Suprapubic skin (tissue), 4 donors: ENCODE results near the gene ROBO4. TPM values are rescaled to one million over a fixed set of nuclear protein-coding genes. Genes with fewer than 3 reads are reported as not detected.

Source experiments
- DNase-seq, 2 donors: peaks; one replicate each; pipeline ENCODE4 v3.0.0-alpha.2; 2019; ENCODE audit warnings: low spot score in 2 of 2
- H3K27ac ChIP-seq: fragments of 200-600 bp; sonication (generic); one replicate; pipeline ENCODE4 v1.5.1; 2019
- H3K27me3 ChIP-seq: fragments of 200-600 bp; sonication (generic); one replicate; pipeline ENCODE4 v1.5.1; 2019
- H3K36me3 ChIP-seq: fragments of 200-600 bp; sonication (generic); one replicate; pipeline ENCODE4 v1.5.1; 2019
- H3K4me1 ChIP-seq: fragments of 200-600 bp; sonication (generic); one replicate; pipeline ENCODE4 v1.5.1; 2019
- H3K4me3 ChIP-seq: fragments of 200-600 bp; sonication (generic); one replicate; pipeline ENCODE4 v1.5.1; 2019; ENCODE audit warnings: mild to moderate bottlenecking
- H3K9me3 ChIP-seq: fragments of 200-600 bp; sonication (generic); one replicate; pipeline ENCODE4 v1.5.1; 2019
- CTCF ChIP-seq, 2 donors: fragments of 200-600 bp in 1 of 2; fragments of 450-650 bp in 1 of 2; sonication (generic) in 1 of 2; IDR thresholded peaks; one replicate each; pipeline ENCODE4 v1.5.1; 2016 to 2019; ENCODE audit warnings: antibody characterized with exemption in 2 of 2, mild to moderate bottlenecking in 1 of 2, moderate library complexity in 1 of 2
- EP300 ChIP-seq: sonication (generic); formaldehyde crosslinking; IDR thresholded peaks from one replicate; pipeline ENCODE4 v1.6.1; 2017; ENCODE audit warnings: antibody characterized with exemption
- POLR2A ChIP-seq, 2 donors: fragments of 450-650 bp; IDR thresholded peaks; one replicate each; pipeline ENCODE4 v1.6.1; 2017; ENCODE audit warnings: antibody characterized with exemption in 2 of 2, mild to moderate bottlenecking in 2 of 2, moderate library complexity in 2 of 2
- POLR2AphosphoS5 ChIP-seq, 3 donors: sonication (generic); formaldehyde crosslinking; IDR thresholded peaks; one replicate each; pipeline ENCODE4 v1.6.1; 2017; ENCODE audit warnings: antibody characterized with exemption in 3 of 3
- WGBS: methylation state at CpG from one replicate; pipeline ENCODE4 v1.1.5; 2018; 5-methylcytosine and 5-hydroxymethylcytosine counted together
- total RNA-seq, 4 donors: library from RNA; depleted of rRNA; stranded (reverse); fragments of >200 nt; gene quantifications; one replicate each; pipeline ENCODE4 v1.1.0, GENCODE V29; 2016

Gene ROBO4
- total RNA-seq, 4 donors from 2014 or later, result 2.5 to 18.7 (median 9.6) TPM

- Histone ChIP-seq H3K27me3 (peaks cover 94% of the 10 kb centered on the region), H3K4me3 (peak overlapping the region; percentile 32), H3K9me3 (no peaks in the 10 kb centered on the region), H3K27ac (no peak overlapping the region), H3K4me1 (peaks cover 55% of the 10 kb centered on the region), H3K36me3 (no peaks in the 10 kb centered on the region)
- DNase-seq, result peak in 1 of 2 donors; percentile 78
- TF ChIP-seq POLR2AphosphoS5 (IDR thresholded peaks at IDR 0.05), result no peak
- peak in 1 of 2 donors; percentile 89 for TF ChIP-seq CTCF (IDR thresholded peaks at IDR 0.05)
- WGBS, result 2% methylated on average over 51 of the region's 62 CpGs
These were observed 31.5 kb downstream of the ROBO4 start for GRCh38 chr11:124865902-124866851.

GRCh38 chr11:124865181-124865901 is 32.3 kb downstream of the ROBO4 start, which contains the start of gene ROBO3:
ROBO3 (plus strand) TSS chr11:124865432; CDS start chr11:124865578, 146 bp downstream.
- Histone ChIP-seq H3K27me3 (peaks cover 94% of the 10 kb centered on the region), H3K4me3 (peak within 1 kb of the TSS; percentile 32), H3K4me1 (peaks cover 55% of the 10 kb centered on the region), H3K27ac (no peak within 1 kb of the TSS), H3K9me3 (no peaks in the 10 kb centered on the region), H3K36me3 (no peaks in the 10 kb centered on the region)
- TF ChIP-seq POLR2A (IDR thresholded peaks at IDR 0.05), result no peak
- TF ChIP-seq EP300, result no peak
- TF ChIP-seq CTCF (IDR thresholded peaks at IDR 0.05), result no peak
- TF ChIP-seq POLR2AphosphoS5 (IDR thresholded peaks at IDR 0.05), result no peak
- 7% methylated on average over 20 of the region's 53 CpGs for WGBS
- peak in 1 of 2 donors; percentile 74 for DNase-seq

- no peak overlapping the region for H3K4me3 ChIP-seq
- 0% methylated on average over 2 of the region's 9 CpGs for WGBS
- TF ChIP-seq POLR2AphosphoS5 (IDR thresholded peaks at IDR 0.05) (no peak), CTCF (IDR thresholded peaks at IDR 0.05) (no peak), EP300 (no peak), POLR2A (IDR thresholded peaks at IDR 0.05) (no peak)
- H3K36me3 ChIP-seq, result no peaks in the 10 kb centered on the region
- peak in 1 of 2 donors; percentile 35 for DNase-seq
- peaks cover 55% of the 10 kb centered on the region for H3K4me1 ChIP-seq
- H3K9me3 ChIP-seq, result no peaks in the 10 kb centered on the region
- no peak overlapping the region for H3K27ac ChIP-seq
- peaks cover 94% of the 10 kb centered on the region for H3K27me3 ChIP-seq
These were observed 32.8 kb downstream of the ROBO4 start for GRCh38 chr11:124864892-124865180.

GRCh38 chr11:124864176-124864891 is 33.3 kb downstream of the ROBO4 start:
- no peaks in the 10 kb centered on the region for H3K36me3 ChIP-seq
- peaks cover 54% of the 10 kb centered on the region for H3K4me1 ChIP-seq
- WGBS, result 12% methylated on average over 18 of the region's 18 CpGs
- H3K4me3 ChIP-seq, result no peak overlapping the region
- DNase-seq, result peak in 1 of 2 donors; percentile 45
- H3K27me3 ChIP-seq, result peaks cover 94% of the 10 kb centered on the region
- no peak overlapping the region for H3K27ac ChIP-seq
- H3K9me3 ChIP-seq, result no peaks in the 10 kb centered on the region
- TF ChIP-seq CTCF (IDR thresholded peaks at IDR 0.05) (no peak), POLR2AphosphoS5 (IDR thresholded peaks at IDR 0.05) (no peak), EP300 (no peak), POLR2A (IDR thresholded peaks at IDR 0.05) (no peak)
